Gastroesophageal sphincter (tissue), 3 donors: ENCODE results near the gene RASSF6.

Source experiments
- CTCF ChIP-seq, 4 experiments: fragments of 200-600 bp in 2 of 4; fragments of 450-650 bp in 2 of 4; sonication (generic) in 1 of 4; IDR thresholded peaks; one replicate each; pipeline ENCODE4 v1.5.1; 2017 to 2019; ENCODE audit warnings: antibody characterized with exemption in 4 of 4, mild to moderate bottlenecking in 2 of 4, moderate library complexity in 2 of 4
- POLR2AphosphoS5 ChIP-seq: sonication (generic); formaldehyde crosslinking; IDR thresholded peaks from one replicate; pipeline ENCODE4 v1.6.1; 2017; ENCODE audit warnings: antibody characterized with exemption

GRCh38 chr4:73607375-73608033, 12.7 kb downstream of the RASSF6 start:
- no peak for TF ChIP-seq POLR2AphosphoS5
- TF ChIP-seq CTCF (IDR thresholded peaks at IDR 0.05): no peak
